G401 (cell line): ENCODE measurements around the gene CD93. TPM values are rescaled to one million over a fixed set of nuclear protein-coding genes. Genes with fewer than 3 reads are reported as not detected.

ENCODE experiments used
- DNase-seq: peaks from one replicate; pipeline ENCODE4 v3.0.0-alpha.2; 2015; ENCODE audit warnings: low spot score
- in situ Hi-C: cut with HindIII; loops from 2 replicates; pipeline ENCODE4 v1.10.0; 2016; ENCODE audit warnings: low sequenced_read_pairs, mixed read lengths
- total RNA-seq: library from RNA; depleted of rRNA; stranded (reverse); fragments of >200 nt; shearing (Covaris generic); gene quantifications from 2 replicates; pipeline ENCODE4 v1.2.3, GENCODE V29; 2014; rRNA removed

Gene CD93, protein sequence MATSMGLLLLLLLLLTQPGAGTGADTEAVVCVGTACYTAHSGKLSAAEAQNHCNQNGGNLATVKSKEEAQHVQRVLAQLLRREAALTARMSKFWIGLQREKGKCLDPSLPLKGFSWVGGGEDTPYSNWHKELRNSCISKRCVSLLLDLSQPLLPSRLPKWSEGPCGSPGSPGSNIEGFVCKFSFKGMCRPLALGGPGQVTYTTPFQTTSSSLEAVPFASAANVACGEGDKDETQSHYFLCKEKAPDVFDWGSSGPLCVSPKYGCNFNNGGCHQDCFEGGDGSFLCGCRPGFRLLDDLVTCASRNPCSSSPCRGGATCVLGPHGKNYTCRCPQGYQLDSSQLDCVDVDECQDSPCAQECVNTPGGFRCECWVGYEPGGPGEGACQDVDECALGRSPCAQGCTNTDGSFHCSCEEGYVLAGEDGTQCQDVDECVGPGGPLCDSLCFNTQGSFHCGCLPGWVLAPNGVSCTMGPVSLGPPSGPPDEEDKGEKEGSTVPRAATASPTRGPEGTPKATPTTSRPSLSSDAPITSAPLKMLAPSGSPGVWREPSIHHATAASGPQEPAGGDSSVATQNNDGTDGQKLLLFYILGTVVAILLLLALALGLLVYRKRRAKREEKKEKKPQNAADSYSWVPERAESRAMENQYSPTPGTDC
- not detected in 2 replicates for total RNA-seq

DNA sequence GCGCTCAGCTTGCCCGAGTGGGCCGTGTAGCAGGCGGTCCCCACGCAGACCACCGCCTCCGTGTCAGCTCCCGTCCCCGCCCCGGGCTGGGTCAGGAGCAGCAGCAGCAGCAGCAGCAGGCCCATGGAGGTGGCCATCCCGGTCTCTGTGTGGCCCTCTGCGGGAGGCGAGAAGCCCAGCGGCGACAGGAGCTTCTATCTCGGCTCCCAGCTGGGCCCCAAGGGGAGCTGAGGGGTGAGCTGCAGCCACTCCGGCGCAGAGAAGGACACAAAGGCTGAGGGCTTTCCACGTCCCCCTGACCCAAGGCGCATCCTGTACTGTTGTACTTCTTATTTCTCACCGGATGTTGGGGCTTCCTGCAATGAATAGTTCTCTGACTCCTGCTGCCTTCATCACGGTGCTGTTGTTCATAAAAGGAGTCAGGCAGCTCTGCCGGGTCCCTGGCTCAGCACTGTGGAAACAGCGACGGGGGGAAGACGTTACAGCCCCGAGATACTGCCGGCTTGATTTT is at the start of gene CD93:
Gene CD93, minus strand, starts transcription at position 269 of the 511 bp plus-strand sequence. Its CDS starts 132 bp downstream, at position 137.
- DNase-seq, result no peak
- in situ Hi-C loops, result no loop called here

DNA sequence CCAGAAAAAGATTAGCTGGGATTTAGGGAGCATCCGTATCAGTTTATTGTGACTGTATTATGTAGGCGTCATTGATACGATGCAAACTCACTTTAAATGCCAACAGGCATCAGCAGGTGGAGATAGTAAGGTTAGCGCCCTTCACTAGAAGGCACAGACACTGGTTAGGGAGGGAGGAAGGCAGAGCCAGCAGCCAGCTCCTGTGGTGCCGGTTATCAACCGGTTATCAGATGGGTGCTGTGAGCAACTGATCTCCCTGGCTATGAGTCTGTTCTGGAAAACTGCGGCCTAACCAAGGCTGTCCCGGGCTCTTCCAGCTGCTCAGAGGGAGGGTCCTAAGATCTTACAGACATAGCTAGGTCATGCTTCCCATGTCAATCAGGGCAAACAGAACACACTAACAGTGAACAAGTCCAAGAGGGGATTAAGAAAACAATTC is 47.5 kb upstream of the CD93 start:
- in situ Hi-C loops, result no loop called here
- no peak for DNase-seq

DNA sequence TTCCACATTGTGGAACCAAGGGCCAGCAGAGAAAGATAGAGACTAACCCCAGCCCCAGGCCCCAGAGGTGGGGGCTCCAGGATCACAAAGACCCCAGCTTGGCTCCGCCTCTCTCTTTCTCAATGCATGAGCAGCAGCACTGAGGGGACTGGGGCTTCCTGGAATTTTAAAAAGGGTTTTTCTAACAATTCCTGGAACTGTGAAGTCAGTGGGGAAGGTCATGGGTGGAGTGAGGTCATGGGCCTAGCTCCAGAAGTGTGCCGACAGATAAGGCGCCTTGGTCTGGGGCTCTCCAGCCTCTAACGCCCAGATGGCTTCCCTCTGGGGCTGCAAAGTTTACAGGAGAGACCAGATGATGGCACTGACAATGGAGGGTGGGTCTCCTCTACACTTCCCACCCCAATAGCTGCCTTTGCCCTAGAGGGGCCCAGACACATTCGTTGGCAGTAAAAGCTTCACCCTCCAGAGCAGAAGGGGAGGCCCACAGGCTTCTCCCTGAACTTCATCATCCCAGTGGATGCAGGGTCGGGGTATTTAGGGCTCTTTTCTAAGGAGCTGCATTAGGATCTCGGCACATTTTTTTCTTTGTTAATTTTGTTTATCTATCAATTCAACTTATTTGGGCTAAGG is 46.9 kb upstream of the CD93 start:
- no peak for DNase-seq
- in situ Hi-C loops, result no loop called here

DNA sequence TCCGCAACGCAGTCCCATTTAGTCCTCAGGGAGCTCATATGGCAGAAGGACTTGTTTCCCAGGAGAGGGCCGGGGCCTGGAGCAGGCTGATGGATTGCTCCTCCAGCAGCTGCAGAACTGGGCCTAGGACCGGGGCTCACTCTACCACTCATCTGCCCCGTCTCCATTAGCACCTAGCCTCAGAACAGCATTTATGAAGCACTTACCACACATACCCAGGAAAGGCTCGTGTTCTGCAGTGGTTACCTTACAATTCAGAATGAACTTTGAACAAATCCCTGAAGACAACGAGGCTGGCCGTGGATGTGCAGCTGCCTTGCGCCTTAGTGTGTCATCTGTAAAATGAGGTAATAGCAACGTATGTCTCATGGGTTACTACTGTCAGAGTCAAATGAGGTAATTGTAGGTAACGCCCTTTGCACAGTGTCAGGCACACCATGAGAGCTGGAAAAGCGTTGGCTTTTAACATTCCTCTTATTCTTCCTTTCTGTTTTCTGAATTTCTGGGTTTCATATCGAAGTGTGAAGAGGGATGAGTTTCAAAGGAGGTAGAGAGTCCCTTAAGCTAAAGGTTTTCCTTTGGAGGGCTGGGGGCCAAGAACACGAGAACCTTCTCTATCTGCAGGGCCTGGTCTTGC is 46.3 kb upstream of the CD93 start:
- in situ Hi-C loops, result no loop called here

DNA sequence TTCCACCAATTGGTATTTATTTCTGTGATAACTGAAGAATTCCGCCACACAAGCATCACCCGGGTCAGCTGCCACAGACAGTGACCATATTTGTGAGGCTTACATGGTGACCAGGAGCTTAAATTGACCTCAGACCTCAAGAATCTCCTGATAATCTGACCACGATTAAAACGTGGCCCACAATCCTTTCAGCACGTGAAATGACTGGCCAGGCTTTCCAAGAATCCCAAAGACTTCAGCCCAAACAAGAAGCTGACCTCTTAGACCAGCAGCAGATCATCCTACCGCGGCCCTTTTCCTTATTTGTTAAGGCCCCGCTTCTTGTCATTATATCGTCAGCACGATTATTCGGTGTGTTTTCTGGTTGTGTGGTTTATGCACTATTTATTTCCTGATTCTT is 45.6 kb upstream of the CD93 start:
- in situ Hi-C loops, result no loop called here
- no peak for DNase-seq

More for the DNA sequence above, 46.3 kb upstream of the CD93 start:
- no peak for DNase-seq

DNA sequence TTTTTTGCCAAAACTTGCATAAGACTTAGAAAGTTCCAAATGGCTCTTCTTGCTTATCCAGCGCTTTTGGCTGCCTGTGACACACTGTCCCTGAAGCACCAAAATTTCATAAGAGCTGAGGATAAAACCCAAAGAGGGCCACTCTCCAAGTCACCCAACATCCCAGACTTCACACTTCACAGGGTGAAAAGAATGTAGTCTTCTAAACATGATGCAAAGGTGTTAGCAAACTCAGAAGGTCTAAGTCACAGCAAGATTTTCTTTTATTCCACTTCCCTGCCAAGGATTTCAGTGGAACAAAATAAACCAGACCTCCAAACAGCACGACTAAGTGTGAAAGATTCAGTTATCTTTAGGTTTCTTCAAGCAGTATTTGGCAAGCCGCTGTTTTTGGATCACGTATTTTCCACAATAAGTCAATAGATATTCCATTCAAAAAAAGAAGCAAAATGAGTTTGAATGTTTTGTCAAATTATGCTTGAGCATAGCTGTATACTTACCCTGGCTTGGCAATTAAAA is 44.6 kb upstream of the CD93 start:
- in situ Hi-C loops, result no loop called here
- no peak for DNase-seq

DNA sequence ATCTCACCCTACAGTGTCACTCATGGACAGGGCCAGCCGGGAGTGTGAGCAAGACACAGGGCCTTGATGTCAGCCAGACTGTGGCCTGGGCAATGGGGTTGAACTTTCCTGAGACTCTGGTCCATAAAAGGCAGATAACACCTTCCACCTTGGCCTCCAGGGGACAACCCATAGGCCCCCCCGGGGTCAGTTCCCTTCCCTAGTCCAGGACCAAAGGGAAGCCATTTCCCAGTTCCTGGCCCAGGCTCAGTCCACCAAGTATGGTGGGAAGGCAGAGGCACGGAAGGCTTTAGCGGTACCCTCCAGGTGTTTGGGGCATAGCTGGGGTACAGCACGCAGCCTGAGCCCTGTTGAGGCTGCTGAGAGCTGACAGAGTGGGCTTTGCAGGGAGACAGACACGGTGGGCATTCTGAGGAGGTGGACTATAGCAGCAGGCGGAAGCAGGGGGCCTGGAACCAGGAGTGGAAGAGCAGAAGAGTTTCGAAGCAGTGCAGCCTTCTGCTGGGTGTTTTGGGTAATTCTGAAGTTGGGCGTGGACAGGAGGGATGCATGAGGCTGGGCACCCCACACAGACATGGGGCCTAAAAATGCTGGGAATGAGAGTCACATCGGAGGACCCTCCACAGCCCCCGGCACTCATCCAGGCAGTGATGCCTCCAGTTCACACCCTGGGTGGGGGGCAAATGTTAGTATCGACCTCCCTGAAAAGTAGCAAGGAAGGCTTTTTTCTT is 43.9 kb upstream of the CD93 start:
- in situ Hi-C loops, result no loop called here
- DNase-seq, result no peak

DNA sequence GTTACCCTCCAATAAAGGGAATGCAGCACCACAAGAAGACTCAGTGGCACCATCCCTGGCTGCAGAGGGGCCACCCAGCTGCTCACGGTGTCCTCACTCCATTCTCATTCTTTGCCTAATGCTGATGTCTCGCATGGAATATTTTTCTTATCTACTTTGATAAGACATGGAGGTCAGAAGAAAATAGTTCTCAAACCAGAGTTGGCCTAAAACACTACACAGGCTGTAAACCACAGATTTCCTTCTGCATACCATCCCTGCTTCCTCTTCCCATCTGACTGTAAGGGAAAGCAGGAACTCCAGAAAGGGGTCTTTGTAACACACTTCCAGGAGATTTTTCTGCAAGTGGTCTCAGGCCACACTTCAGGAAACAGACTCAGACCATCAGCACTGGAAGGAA is 43.1 kb upstream of the CD93 start:
- DNase-seq, result no peak
- in situ Hi-C loops, result no loop called here

DNA sequence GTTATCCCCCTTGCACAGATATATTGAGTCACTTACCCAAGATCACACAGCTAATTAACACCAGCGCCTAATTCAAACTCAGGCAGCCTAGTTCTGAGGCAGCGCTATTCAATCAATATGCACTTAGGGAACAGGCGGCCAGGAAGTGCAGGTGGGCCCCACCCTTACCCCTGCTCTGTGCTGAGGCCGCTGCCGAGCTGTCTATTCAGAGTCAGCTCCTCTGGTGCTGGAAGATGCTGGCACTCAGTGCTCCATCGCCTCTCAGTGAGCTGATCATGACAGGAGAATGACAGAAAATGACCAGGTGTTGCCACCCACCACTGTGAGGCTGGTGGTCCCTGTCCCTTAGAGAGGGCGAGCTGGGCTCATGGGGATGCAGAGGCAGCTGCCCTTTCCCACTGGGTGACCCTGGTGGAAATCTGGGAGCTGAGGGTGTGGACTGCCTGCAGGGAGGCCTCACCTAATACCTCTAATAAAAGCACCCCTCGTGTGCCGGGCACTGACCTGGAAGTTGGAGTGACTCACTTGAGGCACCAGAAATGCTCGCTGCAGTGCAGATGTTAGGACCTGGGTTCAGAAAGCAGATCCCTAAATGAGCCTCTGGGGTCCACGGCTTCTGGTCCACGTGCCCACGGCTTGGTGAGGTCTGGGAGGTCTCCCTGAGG is 42.5 kb upstream of the CD93 start:
- no peak for DNase-seq
- in situ Hi-C loops, result no loop called here

DNA sequence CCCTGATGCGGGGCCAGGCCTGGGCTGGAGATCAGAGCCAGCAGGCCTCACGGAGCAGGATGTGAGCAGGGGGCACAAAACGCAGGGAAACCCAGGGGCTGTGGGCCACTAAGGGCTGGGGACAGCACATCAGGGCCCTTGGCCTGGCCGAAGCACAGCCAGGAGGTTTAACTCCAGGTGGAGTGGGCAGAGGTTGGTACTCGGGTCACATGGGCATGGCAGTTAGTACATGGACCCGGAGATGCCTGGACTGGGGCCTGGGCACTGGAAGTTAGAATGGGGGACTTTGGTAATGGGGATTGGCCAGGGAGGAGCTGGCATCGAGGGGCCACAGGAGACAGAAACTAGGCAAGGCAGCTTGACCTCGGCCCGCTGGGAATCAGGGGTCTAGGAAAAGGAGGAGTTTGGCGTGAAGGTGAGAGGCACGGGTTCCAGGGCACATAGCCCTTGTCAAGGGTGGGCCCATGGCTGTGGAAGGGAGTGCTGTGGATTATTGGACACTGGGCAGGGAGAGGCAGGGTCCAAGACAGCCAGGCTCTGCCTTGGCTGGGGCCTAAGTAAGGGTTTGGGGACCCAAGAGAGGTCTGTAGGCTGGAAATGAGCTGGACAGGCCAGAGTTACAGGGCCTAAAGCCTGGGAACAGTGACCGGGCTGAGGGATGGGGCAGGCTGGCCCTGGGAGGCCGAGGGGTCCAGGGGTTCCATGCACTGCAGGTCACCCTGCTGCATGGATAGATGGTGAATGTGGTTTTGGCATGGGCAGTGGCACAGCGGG is 41.6 kb upstream of the CD93 start:
- no peak for DNase-seq
- in situ Hi-C loops, result no loop called here

DNA sequence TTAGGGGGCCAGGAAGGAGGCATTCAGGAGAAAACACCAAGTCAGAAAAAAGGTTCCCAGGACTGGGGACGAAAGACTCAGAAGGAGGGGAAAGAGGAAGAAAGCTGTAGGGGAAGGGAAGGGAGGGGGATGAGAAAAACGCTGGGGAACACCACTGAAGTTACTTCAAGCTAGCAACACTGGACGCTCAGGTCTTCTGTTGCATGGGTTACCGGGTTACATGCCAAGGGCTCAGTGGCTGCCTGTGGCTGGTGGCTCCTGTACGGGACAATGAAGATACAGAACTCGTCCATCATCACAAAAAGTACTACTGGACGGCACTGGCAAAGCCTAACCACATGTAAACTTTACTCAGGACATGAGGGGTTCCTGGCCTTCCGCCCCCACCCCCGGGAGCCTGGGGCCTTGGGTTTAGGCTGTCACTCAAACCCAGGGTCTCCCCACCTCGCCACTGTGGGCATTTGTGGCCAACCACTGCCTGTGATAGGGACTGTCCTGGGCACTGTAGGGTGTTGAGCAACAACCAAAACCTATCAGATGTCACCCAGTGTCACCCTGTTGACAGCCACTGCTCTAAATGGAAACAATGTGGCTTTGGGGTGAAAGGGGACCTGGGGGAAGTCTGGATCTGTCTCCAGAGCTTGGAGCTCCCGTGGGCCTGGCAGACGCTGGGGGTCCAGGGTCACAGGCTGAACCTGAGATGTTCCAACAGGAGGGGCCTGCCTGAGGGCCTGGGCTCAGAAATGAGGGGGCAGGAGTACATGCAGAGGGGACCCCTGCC is 40.3 kb upstream of the CD93 start:
- in situ Hi-C loops, result no loop called here
- no peak for DNase-seq

DNA sequence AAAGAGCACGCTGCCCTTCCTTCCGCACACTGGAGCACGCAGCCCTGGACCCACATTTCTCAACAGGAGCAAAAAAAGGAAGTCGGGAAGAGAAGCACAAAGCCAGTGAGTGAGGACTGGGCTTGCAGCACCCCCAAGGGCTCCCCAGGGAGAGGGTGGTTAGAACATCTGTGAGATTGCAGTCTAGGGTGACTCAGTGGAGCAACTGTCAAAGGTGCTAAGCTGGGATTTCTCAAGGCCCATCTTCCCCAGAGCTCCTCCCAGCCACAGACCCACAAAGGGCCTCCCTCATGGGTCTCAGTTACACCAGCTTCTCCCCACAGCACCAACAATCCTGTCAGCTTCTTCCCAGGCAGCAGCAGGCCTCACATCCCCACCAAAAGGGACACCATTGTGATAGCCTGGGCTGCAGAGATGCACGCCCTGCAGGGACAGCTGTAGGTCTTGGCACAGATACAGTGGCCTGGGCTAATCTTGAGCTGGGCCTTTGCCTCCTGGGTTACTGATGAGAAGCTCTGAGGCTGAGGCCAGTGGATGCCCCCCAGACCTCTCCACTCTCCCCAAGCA is 39.6 kb upstream of the CD93 start:
- in situ Hi-C loops, result no loop called here
- no peak for DNase-seq

DNA sequence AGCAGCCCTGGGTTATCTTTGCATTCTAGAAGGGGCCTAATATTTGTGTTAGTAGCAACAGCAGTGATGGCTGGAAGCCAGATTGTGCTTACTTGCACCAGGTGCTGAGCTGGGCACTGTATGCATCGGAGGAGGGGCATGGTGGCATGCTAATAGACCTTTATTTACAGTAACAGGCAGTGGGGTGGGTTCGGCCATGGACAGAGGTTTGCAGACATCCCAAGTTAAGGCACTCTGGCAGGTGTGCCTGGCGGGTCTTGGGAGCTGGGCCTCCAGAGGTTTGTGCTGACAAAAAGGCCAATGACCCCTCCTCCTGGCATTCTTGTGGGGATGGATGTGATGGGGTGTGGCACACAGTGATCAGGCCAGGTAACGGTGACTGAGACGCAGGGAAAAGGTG is 39.0 kb upstream of the CD93 start:
- in situ Hi-C loops, result no loop called here
- no peak for DNase-seq

DNA sequence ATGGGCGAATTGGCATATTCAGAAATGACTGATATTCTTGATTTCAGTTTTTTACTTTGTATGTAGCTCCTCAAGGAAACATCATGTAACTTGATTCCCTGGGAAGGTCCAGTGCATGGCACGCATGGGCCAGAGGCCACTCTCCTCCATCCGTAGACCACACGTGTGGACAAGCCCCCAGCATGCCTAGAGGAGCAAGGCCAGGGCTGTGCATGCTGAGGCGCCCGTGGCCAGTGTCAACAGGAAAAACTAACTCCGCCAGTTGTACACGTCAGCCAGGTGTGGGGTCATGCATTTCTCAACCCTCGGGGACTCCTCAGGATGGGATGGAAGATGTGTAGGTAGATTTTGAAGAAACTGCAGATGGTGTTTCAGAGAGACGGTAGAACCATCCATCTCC is 37.8 kb upstream of the CD93 start:
- DNase-seq, result no peak
- in situ Hi-C loops, result no loop called here

DNA sequence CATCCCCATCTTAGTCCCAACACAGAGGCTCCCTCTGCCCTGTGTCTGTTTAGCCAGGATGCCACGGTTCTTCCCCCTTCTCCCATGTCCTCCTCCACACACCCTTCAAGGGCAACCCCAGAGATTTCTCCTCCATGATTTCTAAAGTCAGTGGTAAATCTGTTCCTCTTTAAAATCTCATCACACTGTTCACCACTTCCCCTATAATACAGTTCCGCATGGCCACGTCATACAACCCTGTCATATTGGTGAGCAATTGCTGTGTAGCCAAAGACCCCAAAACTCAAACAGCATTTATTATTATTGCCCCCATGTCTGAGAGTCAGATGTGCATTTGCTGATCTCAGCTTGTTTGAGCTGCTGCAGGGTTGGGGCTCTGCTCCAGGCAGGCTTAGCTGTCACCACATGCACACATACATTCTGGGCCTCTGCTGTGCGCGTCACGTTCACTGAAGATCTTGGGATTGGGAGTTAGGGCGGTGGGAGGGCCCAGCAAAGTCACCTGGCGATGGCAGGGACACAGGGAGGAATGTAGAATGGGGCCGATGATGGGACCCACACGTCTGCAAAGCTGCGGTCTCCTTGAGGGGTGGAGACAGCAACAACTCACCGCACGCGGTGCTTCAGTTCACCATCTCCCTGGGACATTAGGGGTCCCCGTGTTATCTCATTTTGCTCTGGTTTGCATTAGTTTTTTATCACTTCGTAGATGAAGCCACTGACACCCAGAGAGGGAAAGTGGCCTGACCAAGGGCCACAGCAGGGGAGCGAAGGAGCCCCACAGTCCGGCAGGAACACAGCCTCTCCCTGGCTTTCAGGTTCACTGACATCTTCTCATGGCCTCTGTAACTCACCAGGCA is 36.9 kb upstream of the CD93 start:
- DNase-seq, result no peak
- in situ Hi-C loops, result no loop called here

DNA sequence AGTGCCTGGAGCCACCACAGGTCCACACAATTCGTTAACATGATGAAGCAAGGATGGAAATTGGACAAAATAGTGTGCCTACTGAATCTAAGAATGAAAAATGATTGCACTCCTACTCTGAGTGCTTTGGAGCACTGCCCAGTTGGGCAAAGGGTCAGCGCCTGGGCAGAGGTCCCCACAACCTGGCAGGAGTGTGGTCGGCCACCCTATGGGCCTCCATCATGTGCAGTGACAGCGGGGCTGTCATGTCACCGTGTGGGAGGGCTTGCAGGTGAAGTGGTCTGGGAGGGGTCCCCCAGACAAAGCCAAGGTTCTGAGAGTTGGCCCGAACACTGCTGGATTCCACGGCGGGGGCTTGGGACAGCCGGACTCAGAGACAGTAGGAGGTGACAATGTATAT is 36.2 kb upstream of the CD93 start:
- in situ Hi-C loops, result no loop called here
- no peak for DNase-seq
